H1 (cell line): ENCODE data around the gene PRB2.

Experiments
- BRCA1 ChIP-seq: IDR thresholded peaks from 2 replicates; pipeline ENCODE4 v1.6.1; 2012; ENCODE audit warnings: low read depth, low read length, improper control_type of control experiment
- CEBPB ChIP-seq: IDR thresholded peaks from 2 replicates; pipeline ENCODE4 v1.6.1; 2012; ENCODE audit warnings: low read depth, low read length
- JUN ChIP-seq: IDR thresholded peaks from 2 replicates; pipeline ENCODE4 v1.6.1; 2011; ENCODE audit warnings: low read depth, mild to moderate bottlenecking, improper control_type of control experiment, low read length
- KDM4A ChIP-seq: IDR thresholded peaks from one replicate; pipeline ENCODE4 v1.7.1; 2012; ENCODE audit warnings: low read depth, mild to moderate bottlenecking, moderate library complexity, low read length, inconsistent platforms; ENCODE audit not compliant: severe bottlenecking
- POLR2A ChIP-seq, 2 experiments: IDR thresholded peaks; 1 replicate in 1 of 2; 2 replicates in 1 of 2; pipeline ENCODE4 v1.6.1; 2011; ENCODE audit warnings: low read depth in 2 of 2, low read length in 2 of 2, mild to moderate bottlenecking in 2 of 2; ENCODE audit errors: control extremely low read depth in 1 of 2
- TAF1 ChIP-seq: IDR thresholded peaks from 2 replicates; pipeline ENCODE4 v1.6.1; 2011; ENCODE audit warnings: mild to moderate bottlenecking, low read depth, low read length
- TEAD4 ChIP-seq: IDR thresholded peaks from 2 replicates; pipeline ENCODE4 v1.6.1; 2012; ENCODE audit warnings: low read depth, low read length, inconsistent platforms, mixed read lengths
- TF ChIP-seq, protein P1 (sequence below), 3 experiments: IDR thresholded peaks; 1 replicate in 2 of 3; 2 replicates in 1 of 3; pipeline versions ENCODE4 v1.5.1 to v1.6.1; 2011; ENCODE audit warnings: low read length in 3 of 3, mild to moderate bottlenecking in 3 of 3, inconsistent platforms in 2 of 3, low read depth in 1 of 3, moderate library complexity in 1 of 3; ENCODE audit not compliant: insufficient read depth in 1 of 3; ENCODE audit errors: control extremely low read depth in 1 of 3

- TF ChIP-seq TAF1 (no peak), CEBPB (no peak), TEAD4 (no peak), POLR2A (IDR thresholded peaks at IDR 0.05; ENCODE audit: control extremely low read depth in 1 of 2, low read depth in 2 of 2, low read length in 2 of 2) (no peak), BRCA1 (no peak), JUN (no peak), KDM4A (no peak)
- TF ChIP-seq, protein P1, sequence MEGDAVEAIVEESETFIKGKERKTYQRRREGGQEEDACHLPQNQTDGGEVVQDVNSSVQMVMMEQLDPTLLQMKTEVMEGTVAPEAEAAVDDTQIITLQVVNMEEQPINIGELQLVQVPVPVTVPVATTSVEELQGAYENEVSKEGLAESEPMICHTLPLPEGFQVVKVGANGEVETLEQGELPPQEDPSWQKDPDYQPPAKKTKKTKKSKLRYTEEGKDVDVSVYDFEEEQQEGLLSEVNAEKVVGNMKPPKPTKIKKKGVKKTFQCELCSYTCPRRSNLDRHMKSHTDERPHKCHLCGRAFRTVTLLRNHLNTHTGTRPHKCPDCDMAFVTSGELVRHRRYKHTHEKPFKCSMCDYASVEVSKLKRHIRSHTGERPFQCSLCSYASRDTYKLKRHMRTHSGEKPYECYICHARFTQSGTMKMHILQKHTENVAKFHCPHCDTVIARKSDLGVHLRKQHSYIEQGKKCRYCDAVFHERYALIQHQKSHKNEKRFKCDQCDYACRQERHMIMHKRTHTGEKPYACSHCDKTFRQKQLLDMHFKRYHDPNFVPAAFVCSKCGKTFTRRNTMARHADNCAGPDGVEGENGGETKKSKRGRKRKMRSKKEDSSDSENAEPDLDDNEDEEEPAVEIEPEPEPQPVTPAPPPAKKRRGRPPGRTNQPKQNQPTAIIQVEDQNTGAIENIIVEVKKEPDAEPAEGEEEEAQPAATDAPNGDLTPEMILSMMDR (IDR thresholded peaks at IDR 0.05; ENCODE audit: control extremely low read depth in 1 of 3, insufficient read depth in 1 of 3, low read depth in 1 of 3, low read length in 3 of 3), result no peak
These were observed 32.0 kb upstream of the PRB2 start for GRCh38 chr12:11427341-11427740.
